IMR-90 (cell line): ENCODE data around the gene CACNB2. TPM values are rescaled to one million over a fixed set of nuclear protein-coding genes. Genes with fewer than 3 reads are reported as not detected.

Source experiments
- ATAC-seq: fragments of 200-7000 bp; cut with Tn5 transposase; 2 replicates; pipeline ENCODE4 v1.9.1; 2020; ENCODE audit warnings: low read depth, mild to moderate bottlenecking, moderate library complexity
- BruUV-seq: library from RNA; stranded (reverse); fragments of 400-500 nt; replicated peaks from 2 replicates; lab custom pipeline; 2021; lab: Mats Ljungman, UMichigan
- CTCF ChIA-PET: fragments of 300-600 bp; formaldehyde crosslinking; extraction: SDS; loops from one replicate; lab custom pipeline; 2021; ENCODE audit warnings: antibody characterized with exemption; lab: Yijun Ruan, JAX
- POLR2A ChIA-PET: fragments of 300-600 bp; sonication (Branson Sonifier 250); formaldehyde crosslinking; loops from one replicate; lab custom pipeline; 2022; ENCODE audit warnings: antibody characterized with exemption; ENCODE audit not compliant: unreplicated experiment; lab: Charles Lee
- DNase-seq: peaks from one replicate; pipeline ENCODE4 v3.0.0; 2013
- H2AFZ ChIP-seq: replicated peaks from 2 replicates; pipeline ENCODE3; 2013; ENCODE audit warnings: low read length, mild to moderate bottlenecking; ENCODE audit not compliant: poor library complexity
- H2AK5ac ChIP-seq: 2 replicates; pipeline ENCODE4 v1.6.1; 2013; ENCODE audit warnings: low read depth, low read length, inconsistent platforms
- H2AK9ac ChIP-seq: replicated peaks from 2 replicates; pipeline ENCODE3; 2013; ENCODE audit warnings: mild to moderate bottlenecking, low read depth, low read length, moderate library complexity; ENCODE audit not compliant: poor library complexity
- H2BK120ac ChIP-seq: 2 replicates; pipeline ENCODE4 v1.6.1; 2013; ENCODE audit warnings: low read depth, low read length, inconsistent platforms
- H2BK15ac ChIP-seq: 3 replicates; pipeline ENCODE4 v1.6.1; 2013; ENCODE audit warnings: low read depth, low read length, inconsistent platforms
- H2BK20ac ChIP-seq: 2 replicates; pipeline ENCODE4 v1.6.1; 2013; ENCODE audit warnings: low read depth, mild to moderate bottlenecking, inconsistent platforms, low read length, moderate library complexity
- H2BK5ac ChIP-seq: 2 replicates; pipeline ENCODE4 v1.6.1; 2013; ENCODE audit warnings: mild to moderate bottlenecking, low read depth, low read length, inconsistent platforms; ENCODE audit not compliant: poor library complexity, severe bottlenecking
- H3K14ac ChIP-seq: replicated peaks from 2 replicates; pipeline ENCODE4 v1.6.1; 2013; ENCODE audit warnings: low read depth, low read length, inconsistent platforms
- H3K18ac ChIP-seq: 2 replicates; pipeline ENCODE4 v1.6.1; 2013; ENCODE audit warnings: low read depth, low read length, control low read depth
- H3K23ac ChIP-seq: 2 replicates; pipeline ENCODE4 v1.6.1; 2013; ENCODE audit warnings: low read depth, low read length, inconsistent platforms
- H3K27ac ChIP-seq: 2 replicates; pipeline ENCODE4 v1.5.1; 2013; ENCODE audit warnings: mild to moderate bottlenecking, control low read depth, low read length; ENCODE audit not compliant: insufficient read depth
- H3K27me3 ChIP-seq: 2 replicates; pipeline ENCODE4 v1.6.1; 2013; ENCODE audit warnings: low read length; ENCODE audit not compliant: control insufficient read depth, insufficient read depth
- H3K36me3 ChIP-seq: 2 replicates; pipeline ENCODE4 v1.6.1; 2013; ENCODE audit warnings: low read length, mixed read lengths; ENCODE audit not compliant: control insufficient read depth, insufficient read depth
- H3K4ac ChIP-seq: 2 replicates; pipeline ENCODE4 v1.6.1; 2013; ENCODE audit warnings: low read depth, low read length, inconsistent platforms
- H3K4me1 ChIP-seq: 2 replicates; pipeline ENCODE4 v1.6.1; 2013; ENCODE audit warnings: low read length, mixed read lengths; ENCODE audit not compliant: control insufficient read depth, insufficient read depth
- H3K4me2 ChIP-seq: 2 replicates; pipeline ENCODE4 v1.6.1; 2013; ENCODE audit warnings: low read depth, mild to moderate bottlenecking, control low read depth, low read length, moderate library complexity
- H3K4me3 ChIP-seq: 2 replicates; pipeline ENCODE4 v1.5.1; 2013; ENCODE audit warnings: low read depth, mild to moderate bottlenecking, control low read depth, low read length, moderate library complexity; ENCODE audit not compliant: insufficient read depth
- H3K56ac ChIP-seq: 2 replicates; pipeline ENCODE4 v1.6.1; 2013; ENCODE audit warnings: low read length, inconsistent platforms; ENCODE audit not compliant: insufficient read depth; ENCODE audit errors: extremely low read depth
- H3K79me1 ChIP-seq, 2 experiments: 2 replicates each; pipeline ENCODE4 v1.6.1; 2013; ENCODE audit warnings: low read length in 2 of 2, inconsistent platforms in 1 of 2, low read depth in 1 of 2
- H3K9ac ChIP-seq: 2 replicates; pipeline ENCODE4 v1.6.1; 2013; ENCODE audit warnings: low read depth, low read length, control low read depth
- H3K9me1 ChIP-seq: 2 replicates; pipeline ENCODE4 v1.6.1; 2013; ENCODE audit warnings: low read length, inconsistent platforms; ENCODE audit not compliant: insufficient read depth
- H3K9me3 ChIP-seq: 2 replicates; pipeline ENCODE4 v1.6.1; 2013; ENCODE audit warnings: low read length; ENCODE audit not compliant: control insufficient read depth, insufficient read depth
- H4K20me1 ChIP-seq: 2 replicates; pipeline ENCODE4 v1.6.1; 2013; ENCODE audit warnings: low read length, inconsistent platforms; ENCODE audit not compliant: insufficient read depth
- H4K5ac ChIP-seq: 2 replicates; pipeline ENCODE4 v1.6.1; 2013; ENCODE audit warnings: mild to moderate bottlenecking, low read depth, low read length, control low read depth
- H4K8ac ChIP-seq, 2 experiments: 2 replicates each; pipeline ENCODE4 v1.6.1; 2013; ENCODE audit warnings: low read depth in 2 of 2, low read length in 2 of 2, control low read depth in 1 of 2, inconsistent platforms in 1 of 2
- H4K91ac ChIP-seq: 2 replicates; pipeline ENCODE4 v1.6.1; 2013; ENCODE audit warnings: low read depth, low read length, inconsistent platforms; ENCODE audit not compliant: insufficient read depth
- MAFK ChIP-seq: IDR thresholded peaks from 2 replicates; pipeline ENCODE4 v1.6.1; 2012; ENCODE audit warnings: low read depth, low read length, improper control_type of control experiment
- WGBS, 2 experiments: methylation state at CpG; one replicate each; pipeline versions ENCODE4 v1.1.5 to v1.1.7; 2013; ENCODE audit warnings: missing lambda C conversion rate in 2 of 2; ENCODE audit not compliant: insufficient read length in 1 of 2; ENCODE audit errors: extremely low coverage in 2 of 2; 5-methylcytosine and 5-hydroxymethylcytosine counted together
- dilution Hi-C: fragments of 300-500 bp; cut with HindIII; formaldehyde crosslinking; loops from one replicate; pipeline ENCODE4 v1.14.3; 2018; ENCODE audit warnings: low sequenced_read_pairs; ENCODE audit not compliant: unreplicated experiment
- in situ Hi-C: fragments of 300-500 bp; cut with MboI; formaldehyde crosslinking; loops from 3 replicates; pipeline ENCODE4 v1.14.3; 2019; ENCODE audit warnings: low sequenced_read_pairs, inconsistent platforms, mixed read lengths
- intact Hi-C: fragments of 100-400 bp; cut with micrococcal nuclease; formaldehyde crosslinking; loops from 2 replicates; pipeline ENCODE4 v1.10.0; 2022
- polyA plus RNA-seq, 3 experiments: library from polyadenylated mRNA; depleted of rRNA; stranded (reverse); fragments of >200 nt; gene quantifications; 2 replicates each; pipeline ENCODE4 v1.2.3, GENCODE V29; 2012; ENCODE audit warnings: low replicate concordance in 1 of 3
- total RNA-seq: library from RNA; depleted of rRNA; stranded (reverse); fragments of >200 nt; gene quantifications from 2 replicates; pipeline ENCODE4 v1.2.3, GENCODE V29; 2012

CACNB2 gene
- total and polyA plus RNA-seq, 2 of the 4 experiments (the other 2 are of a cell fraction) = 0.36 TPM

- BruUV-seq = no TSS peak
- Histone ChIP-seq H3K79me1 (no peaks in the 10 kb centered on the region), H3K23ac (no peak overlapping the region), H3K4me2 (no peak overlapping the region), H3K27ac (no peak overlapping the region), H3K27me3 (peaks cover 4% of the 10 kb centered on the region), H4K8ac (no peak overlapping the region), H4K20me1 (no peaks in the 10 kb centered on the region), H2AFZ (no peak overlapping the region), H2AK5ac (peak overlapping the region; percentile 36; the same call in 1 of the 2 replicates), H3K56ac (no peak overlapping the region), H3K4me1 (no peaks in the 10 kb centered on the region; the same call in 1 of the 2 replicates), H3K18ac (no peak overlapping the region), H3K9me3 (no peaks in the 10 kb centered on the region), H3K14ac (no peak overlapping the region), H4K91ac (no peak overlapping the region), H3K4me3 (no peak overlapping the region), H2BK20ac (no peak overlapping the region), H2BK15ac (no peak overlapping the region), H3K4ac (no peak overlapping the region), H3K36me3 (no peaks in the 10 kb centered on the region), H2AK9ac (no peak overlapping the region), H4K5ac (no peak overlapping the region), H3K9ac (no peak overlapping the region), H2BK5ac (no peak overlapping the region), H3K9me1 (no peaks in the 10 kb centered on the region), H2BK120ac (no peak overlapping the region)
- intact Hi-C loops (no loop called here), dilution Hi-C loops (no loop called here), in situ Hi-C loops (loop anchor here (10.0 kb wide), 1 partner anchor 617 kb away; no protein-coding TSS in a partner anchor)
- TF ChIP-seq MAFK = no peak
- POLR2A ChIA-PET = no interaction called here
- DNase-seq (no peak), ATAC-seq (no peak)
- no CpG with 5 or more reads among the region's 4 CpGs for WGBS, 2 experiments
- CTCF ChIA-PET = no interaction called here
These were observed 81.7 kb downstream of the CACNB2 start for GRCh38 chr10:18221882-18222281.
